ENCODE measurements around the gene LPP.

DNA sequence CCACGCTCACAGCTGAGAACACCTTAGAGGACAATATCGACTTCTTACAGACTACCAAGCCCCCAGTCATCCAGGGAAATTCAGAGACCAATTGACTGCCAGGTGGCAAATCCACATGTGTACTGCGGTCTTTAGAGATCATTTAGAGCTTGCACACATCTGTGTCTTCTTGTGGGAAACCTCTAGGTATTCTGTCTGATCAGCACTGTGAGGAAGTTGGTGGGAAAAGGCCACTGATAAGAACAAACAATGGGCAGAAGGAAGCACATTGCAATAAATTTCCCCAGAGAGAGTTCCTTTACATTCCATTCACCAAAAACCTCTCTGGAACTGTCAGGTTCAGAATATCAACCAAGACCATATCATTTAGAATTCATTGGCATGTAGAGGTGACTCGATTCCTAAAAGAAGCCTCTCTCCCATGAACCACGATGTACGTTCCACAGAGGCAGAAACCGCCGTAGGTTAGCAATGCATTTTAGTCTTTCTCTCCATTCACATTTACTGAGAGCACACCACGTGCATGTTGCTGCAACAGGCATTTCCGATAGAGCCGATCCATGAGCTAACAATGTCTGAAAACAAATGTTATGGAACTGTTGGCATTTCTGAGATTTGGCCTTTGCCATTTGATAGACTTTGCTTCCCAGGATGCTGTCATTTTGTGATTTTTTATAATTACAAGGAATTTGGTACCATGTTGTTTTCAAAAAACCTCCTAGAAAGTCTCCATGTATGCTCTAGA is 730.5 kb downstream of the LPP start:
- no peak for TF ChIP-seq CTCF (IDR thresholded peaks at IDR 0.05; ENCODE audit: insufficient read depth, low read length)
- no peak for TF ChIP-seq POLR2AphosphoS5 (IDR thresholded peaks at IDR 0.05; ENCODE audit: low read depth)
